NCI-H345 treated with DMSO at 0.1 percent for 48 hours (cell line): Measurements from ENCODE around the gene PRR23C.
"Not testable (repeated sequence)": the region's sequence is repeated elsewhere in the genome, so short reads cannot be mapped to it uniquely, and the experiment has no call there.

ENCODE experiments used
- DNase-seq: peaks from one replicate; lab custom pipeline; 2025; ENCODE audit not compliant: unreplicated experiment; lab: John Stamatoyannopoulos, UW

The PRR23C gene

DNA sequence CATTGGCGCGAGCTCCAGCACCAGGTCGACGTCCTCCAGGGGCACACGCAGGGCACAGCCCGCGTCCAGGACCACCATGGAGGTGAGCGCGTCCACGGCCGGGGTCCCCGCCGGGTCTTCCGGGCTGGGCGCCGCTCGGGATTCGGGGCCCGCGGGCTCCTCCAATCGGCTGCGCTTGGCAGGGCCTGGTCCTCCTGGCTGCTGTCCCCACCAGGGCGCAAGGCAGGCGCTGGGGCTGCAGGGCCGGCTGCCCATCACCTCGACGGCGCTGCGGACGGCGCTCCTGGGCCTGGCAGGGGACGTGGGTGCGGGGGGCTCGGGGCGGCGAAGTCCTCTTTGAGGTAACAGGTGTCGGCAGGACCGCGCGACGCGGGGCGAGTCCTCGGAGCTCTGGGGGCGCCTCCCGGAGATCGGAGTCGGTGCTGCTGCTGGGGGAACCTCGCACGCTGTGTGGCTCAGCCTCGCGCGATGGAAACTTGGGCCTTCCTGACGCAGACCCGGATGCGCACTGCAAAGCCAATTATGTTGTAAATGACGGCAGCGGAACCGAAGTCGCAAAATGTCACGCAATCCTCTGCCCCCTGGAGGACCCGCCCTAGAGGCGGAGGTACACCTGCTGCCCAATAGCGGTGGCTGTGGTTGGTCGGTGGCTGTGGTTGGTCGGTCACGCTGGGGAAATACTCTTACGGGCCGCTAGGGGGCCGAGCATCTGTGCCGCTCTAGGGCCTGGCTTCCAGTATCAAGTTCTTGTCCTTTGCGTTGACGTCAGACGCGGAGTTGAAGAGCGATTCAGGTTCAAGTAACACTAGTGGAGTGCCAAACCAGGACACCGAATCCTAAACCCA, at the start of gene PRR23C:
Gene PRR23C, minus strand, starts transcription at position 527 of the 845 bp plus-strand sequence. Its CDS starts 272 bp downstream, at position 255.
- DNase-seq = no peak

DNA sequence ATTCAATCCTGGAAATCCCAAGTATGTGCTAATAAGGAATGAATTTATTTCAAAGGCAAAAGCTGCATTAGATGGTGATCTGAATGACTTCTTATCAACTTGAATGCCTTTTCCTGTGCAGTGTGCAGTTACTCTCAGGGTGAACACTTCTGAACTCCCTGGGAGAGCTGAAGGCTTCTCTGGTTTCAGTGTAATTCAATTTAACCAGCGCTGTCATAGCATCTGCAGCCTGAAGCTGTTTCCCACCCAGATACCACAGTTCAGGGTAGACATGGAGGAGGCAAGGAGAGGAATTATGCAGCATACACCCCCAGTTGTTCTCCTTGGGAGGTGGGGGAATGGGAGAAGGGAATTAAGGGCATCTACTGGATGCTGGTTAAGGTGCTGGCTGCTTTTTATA, 49.1 kb upstream of the PRR23C start:
- no peak for DNase-seq

DNA sequence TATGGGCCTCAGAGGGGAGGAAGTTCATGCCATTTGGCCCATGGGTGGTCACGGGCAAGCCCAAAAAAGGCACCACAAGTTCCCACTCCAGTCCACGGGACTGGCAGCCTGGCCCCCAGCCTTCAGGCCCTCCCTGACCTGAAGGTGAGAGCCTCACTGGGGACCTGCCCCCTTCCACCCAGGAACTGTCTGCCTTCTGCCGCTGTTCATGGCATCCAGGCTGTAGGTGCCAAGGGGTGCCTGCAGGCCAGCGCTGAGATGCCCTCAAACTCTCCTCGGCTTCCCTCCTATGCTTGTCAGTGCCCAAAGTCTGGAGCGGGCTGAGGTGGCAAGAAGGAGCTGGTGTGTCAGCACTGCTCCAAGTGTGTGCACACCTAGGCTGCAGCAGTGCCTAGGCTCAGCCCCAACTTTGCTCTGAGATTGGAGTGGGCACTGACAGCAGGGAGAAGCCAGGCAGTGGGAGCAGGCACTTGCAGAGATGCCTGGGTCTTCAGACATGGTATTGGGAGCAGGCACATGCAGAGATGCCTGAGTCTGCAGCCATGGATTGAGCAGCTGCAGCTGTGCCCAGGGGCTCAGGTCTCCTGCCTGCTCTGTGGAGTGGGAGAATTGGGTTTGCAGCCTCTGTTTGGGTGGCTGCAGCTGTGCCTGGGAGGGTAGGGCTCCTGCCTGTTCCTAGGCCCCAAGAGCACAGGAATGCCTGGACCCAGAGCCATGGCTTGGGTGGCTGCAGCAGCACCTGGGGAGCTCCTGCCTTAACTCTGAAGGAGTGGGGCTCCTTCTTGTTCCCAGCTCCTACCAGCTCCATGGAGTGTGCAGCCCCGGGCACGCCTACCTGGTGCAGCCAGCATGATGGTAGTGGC, 44.0 kb upstream of the PRR23C start:
- DNase-seq = no peak

DNA sequence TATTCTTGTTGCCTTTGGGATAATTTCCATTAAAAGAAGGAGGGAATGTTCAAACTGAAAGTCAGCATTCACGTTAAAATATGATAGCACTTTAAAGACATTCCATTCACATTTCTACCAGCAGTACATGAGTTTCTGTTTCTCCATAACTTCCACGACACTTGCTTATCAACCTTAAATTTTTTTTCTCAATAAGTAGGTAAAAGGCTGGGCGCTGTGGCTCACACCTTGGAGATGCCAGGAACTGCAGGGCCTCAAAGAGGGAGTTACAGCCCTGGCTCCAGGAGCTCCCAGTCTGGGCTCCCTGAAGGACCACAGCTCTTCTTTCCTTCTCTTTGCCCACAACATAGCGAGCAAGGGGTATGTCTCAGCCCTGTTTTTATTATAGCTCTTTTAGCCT, 42.9 kb upstream of the PRR23C start:
- DNase-seq = no peak

DNA sequence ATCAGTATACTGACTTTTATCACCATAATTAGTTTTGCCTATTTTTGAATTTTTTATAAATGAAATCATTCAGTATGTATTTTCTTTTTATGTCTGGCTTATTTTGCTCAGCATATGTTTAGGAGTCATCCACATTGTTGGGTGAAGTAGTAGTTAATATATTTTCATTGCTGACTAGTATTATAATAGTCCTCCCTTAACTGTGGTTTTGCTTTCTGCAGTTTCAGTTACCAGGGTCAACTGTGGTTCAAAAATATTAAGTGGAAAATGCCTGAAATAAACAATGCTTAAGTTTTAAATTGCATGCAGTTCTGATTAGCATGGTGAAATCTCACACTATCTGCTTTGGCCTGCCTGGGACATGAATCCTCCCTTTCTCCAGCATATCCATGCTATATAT, 39.5 kb upstream of the PRR23C start:
- no peak for DNase-seq

DNA sequence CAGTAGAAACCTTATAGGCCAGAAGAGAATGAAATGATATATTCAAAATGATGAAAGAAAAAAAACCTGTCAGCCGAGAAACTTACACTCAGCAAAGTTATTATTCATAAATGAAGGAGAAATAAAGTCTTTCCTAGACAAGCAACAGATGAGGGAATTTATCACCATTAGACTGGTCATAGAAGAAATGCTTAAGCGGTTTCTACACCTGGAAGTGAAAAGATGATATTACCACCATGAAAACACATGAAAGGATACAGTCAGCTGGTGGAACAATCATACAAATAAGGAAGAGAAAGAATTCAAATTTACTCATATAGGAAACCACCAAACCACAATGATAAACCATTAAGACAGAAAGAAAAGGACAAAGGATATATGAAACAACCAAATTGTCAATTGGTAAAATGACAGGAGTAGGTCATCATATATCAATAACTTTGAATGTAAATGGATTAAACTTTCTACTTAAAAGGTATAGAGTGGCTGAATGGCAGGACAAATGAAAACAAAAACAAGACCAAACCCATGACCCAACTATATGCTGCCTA, 29.9 kb upstream of the PRR23C start:
- DNase-seq = no peak

DNA sequence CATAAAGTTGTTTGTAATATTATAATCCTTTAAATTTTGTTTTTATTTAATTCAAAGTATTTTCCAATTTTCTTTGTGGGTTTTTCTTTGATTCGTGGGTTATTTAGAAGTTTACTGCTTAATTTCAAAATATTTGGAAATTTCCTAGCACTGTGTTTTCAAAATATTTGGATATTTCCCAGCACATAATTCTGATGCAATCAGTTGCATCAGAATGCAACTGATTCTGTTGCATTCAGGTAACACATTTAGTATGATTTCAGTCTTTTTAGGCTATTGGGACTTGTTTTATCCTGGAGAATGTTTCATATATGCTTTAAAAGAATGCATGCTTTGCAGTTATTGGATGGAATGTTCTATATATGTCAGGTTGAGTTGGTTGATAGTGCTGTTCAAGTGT, 18.2 kb upstream of the PRR23C start:
- DNase-seq = no peak

DNA sequence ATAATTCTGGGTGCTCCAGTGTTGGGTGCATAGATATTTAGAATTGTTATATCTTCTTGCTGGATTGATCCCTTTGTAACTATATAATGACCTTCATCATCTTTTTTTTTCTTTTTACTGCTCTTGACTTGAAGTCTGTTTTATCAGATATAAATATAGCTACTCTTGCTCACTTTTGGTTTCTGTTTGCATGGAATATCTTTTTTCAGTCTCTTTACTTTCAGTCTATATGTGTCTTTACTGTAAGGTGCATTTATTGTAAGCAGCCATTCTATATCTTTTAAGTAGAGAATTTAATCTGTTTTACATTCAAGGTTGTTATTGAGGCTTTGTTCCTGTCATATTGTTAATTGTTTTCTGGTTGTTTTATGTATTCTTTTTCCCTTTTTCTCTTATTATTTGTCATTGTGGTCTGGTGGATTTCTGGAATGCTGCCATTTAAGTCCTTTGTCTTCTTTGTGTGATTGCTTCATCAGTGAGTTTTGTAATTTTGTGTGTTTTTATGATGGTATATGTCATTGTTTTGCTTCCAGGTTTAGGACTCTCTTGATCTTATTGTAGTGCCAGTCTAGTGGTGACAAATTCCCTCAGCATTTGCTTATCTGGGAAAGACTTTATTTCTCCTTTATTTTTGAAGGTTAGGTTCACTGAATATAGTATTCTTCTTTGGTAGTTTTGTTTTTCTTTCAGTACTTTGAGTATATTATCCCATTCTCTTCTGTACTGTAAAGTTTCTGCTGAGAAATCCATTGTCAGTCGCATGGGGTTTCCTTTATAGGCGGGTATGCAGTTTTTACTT, 8.3 kb upstream of the PRR23C start:
- DNase-seq = no peak

DNA sequence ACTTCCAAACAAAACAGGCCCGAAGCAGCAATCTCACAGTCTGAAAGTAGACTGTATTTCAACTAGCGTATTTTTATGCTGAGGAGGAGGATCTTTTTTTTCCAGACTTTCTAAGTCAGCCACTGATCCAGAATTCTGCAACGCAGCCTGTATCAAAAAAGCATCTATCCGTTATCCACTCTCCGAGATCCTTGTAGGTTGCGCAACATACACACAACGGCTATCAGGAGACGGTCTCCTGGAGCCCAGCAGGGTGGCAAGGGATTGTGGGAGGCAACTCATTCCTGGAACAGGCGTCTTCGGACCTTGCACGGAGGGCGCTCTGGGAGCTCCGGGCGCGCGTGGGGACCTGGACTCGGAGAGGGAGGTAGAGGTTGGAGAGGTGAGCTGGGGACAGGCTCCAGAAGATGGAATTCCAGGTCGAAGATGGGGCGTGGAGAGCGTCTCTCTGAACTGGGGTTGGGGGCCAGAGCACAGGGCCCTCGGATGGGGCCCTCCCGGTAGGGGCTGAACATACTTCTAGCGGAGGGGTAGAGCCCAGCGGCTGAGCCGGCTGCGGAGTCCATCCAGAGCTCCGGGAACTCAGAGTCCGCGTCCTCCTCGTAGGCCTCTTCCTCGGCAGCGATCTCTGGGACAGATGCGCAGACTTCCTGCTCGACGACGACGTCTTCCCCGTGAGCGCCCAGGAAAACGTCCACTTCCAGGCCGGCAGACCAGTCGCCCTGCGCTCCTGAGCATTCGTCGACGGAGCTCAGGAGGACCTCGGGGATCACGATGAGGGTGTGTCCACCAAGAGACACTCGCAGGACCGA, 932 bp downstream of the PRR23C start:
- DNase-seq = no peak

DNA sequence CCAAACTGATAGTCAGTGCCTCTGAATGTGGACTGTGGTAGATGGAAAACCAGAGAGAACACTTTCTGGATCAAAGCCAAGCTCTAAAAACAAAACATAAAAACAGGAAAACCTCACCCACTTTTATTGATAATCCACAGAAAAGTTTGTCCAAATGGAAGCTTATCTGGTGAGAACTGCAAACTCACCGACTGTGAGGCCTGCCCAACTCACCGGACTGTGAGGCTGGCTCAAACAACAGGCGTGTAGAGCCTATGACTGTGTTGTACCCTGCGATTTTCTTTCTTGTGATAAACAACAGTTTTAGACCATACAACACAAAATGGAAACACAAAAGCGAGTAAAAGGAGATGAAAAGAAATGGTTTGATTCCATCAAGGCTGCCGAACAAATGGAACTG, 7.2 kb downstream of the PRR23C start:
- DNase-seq = no peak

DNA sequence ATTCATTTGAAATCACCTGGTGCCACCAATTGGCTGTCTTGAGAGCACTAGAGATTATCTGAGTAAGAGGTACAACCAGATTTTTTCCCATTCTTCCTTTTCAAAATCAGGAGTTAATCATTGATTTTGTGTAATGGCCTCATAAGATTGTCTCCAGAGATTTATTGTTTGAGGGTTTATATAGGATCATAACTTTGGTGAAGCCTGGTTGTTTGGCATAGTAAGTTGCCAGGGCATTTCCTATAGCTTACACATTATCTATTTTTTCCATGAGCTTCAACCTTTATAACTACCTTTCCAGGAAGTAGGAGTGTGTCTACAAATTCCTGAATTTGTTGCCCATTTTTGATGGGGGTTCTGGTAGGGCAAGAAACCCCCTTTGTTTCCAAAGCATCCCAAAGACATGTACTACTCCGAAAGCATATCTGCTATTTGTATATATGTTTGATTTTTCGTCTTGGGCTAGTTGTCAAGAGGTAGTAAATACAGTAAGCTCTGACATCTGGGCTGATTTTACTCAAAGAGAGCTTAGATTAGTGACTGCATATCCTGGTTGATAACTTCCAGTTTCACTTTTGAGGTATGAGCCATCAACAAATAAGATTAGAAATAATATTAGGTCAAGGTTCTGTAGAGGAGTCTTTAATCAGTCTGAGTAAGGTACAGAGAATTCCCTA, 12.2 kb downstream of the PRR23C start:
- DNase-seq = no peak

DNA sequence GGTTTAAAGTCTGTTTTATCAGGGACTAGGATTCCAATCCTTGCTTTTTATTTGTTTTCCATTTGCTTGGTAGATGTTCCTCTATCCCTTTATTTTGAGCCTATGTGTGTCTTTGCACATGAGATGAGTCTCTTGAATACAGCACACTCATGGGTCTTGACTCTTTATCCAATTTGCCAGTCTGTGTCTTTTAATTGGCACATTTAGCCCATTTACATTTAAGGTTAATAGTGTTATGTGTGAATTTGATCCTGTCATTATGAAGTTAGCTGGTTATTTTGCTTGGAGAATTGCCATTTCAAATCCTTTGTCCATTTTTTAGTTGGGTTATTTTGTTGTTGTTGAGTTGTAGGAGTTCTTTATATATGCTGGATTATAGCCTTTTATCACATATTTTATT, 14.1 kb downstream of the PRR23C start:
- DNase-seq = not testable (repeated sequence)

DNA sequence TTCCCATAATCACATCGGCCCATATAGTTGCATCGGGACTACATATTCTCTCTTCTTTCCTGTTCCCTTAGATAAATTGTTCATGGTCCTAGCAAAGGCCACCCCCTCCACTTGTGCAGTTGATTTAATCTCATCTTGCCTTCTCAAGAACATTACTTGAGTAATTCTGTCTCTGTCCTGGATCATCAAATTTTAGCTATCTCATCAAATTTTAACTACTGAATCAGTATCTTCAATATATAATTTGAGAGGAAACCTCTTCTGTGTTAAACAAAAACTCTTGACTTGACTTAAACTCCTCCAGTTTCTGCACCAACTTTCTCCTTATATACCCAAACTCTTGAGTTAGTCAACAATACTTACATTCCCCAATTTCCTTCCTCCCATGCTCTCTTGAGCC, 19.7 kb downstream of the PRR23C start:
- no peak for DNase-seq

DNA sequence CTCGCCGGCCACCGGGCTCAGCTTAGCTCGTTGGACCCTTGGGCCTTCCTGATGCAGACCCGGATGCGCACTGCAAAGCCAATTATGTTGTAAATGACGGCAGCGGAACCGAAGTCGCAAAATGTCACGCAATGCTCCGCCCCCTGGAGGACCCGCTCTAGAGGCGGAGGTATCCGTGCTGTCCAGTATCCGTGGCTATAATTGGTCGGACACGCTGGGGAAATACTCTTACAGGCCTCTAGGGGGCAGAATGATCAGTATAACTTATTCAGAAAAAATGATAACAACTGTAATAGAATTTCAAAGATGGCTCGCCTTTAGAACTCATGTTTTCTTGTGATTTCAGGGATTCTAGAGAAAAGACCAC, 23.8 kb downstream of the PRR23C start, which contains the start of gene PRR23B:
Gene PRR23B, minus strand, starts transcription at position 59 of the 367 bp plus-strand sequence. CDS start 265 bp downstream, outside the sequence.
- no peak for DNase-seq

DNA sequence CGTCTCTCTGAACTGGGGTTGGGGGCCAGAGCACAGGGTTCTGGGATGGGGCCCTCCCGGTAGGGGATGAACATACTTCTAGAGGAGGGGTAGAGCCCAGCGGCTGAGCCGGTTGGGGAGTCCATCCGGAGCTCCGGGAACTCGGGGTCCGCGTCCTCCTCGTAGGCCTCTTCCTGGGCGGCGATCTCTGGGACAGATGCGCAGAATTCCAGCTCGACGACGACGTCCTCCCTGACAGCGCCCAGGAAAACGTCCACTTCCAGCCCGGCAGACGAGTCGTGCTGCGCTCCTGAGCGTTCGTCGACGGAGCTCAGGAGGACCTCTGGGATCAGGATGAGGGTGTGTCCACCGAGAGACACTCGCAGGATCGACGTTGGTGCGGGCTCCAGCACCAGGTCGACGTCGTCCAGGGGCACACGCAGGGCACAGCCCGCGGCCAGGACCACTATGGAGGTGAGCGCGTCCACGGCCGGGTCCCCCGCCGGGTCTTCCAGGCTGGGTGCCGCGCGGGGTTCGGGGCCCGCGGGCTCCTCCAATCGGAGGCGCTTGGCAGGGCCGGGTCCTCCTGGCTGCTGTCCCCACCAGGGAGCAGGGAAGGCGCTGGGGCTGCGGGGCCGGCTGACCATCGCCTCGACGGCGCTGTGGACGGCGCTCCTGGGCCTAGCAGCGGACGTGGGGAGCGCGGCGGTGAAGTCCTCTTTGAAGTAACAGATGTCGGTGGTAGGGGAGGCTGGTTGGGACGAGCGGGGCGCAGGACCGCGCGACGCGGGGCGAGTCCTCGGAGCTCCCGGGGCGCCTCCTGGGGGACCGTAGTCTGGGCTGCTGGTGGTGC, 24.4 kb downstream of the PRR23C start:
- no peak for DNase-seq

DNA sequence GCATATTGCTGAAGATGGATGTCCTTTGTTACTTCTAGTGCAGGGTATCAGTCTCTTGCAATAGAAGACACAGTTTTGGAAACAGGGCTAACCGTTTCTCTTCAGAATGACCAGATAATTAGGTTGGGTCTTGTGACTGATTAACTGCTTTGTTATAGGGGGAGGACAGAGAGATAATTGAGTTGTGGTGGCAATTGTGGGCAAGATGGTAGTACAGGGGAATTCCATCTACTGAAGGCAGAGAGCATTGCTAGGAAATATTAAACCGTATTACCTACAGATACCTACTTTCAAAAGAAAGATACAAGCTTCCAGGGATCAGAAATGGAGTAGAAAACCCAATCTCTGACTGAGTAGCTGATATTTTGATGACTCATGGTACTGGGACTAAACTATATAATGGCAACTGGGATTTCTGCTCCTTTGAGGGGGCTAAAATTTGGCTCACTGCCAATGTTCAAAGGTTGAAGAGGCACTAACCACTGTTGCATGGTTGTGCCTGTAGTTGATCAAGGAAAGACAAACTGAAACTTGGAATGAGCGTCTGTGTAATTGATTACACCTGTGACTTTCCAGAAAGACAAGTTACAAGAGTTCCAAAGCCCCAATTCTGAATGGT, 28.2 kb downstream of the PRR23C start:
- no peak for DNase-seq

DNA sequence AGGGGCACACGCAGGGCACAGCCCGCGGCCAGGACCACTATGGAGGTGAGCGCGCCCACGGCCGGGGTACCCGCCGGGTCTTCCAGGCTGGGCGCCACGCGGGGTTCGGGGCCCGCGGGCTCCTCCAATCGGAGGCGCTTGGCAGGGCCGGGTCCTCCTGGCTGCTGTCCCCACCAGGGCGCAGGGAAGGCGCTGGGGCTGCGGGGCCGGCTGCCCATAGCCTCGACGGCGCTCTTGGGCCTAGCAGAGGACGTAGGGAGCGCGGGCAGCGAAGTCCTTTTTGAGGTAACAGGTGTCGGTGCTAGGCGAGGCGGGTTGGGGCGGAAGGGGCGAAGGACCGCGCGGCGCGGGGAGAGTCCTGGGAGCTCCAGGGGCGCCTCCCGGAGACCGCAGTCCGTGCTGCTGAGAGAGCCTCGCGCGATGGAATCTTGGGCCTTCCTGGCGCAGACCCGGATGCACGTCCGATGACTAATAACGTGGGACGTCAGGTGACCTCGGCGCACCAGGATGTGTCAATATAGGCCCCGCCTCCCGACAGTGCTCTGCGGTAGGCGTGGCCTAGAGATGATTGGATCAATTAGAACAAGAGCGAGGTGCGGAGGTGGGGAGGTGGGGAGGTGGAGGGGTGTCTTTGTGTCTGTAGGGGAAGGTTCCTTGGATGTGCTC, 38.5 kb downstream of the PRR23C start, which contains the start of gene PRR23A:
Gene PRR23A, minus strand, starts transcription at position 218 of the 666 bp plus-strand sequence. Its CDS starts 0 bp downstream, at position 218.
- no peak for DNase-seq
